Esophagus squamous epithelium (tissue), 5 donors: ENCODE measurements around the gene ZMYND8. TPM values are rescaled to one million over a fixed set of nuclear protein-coding genes. Genes with fewer than 3 reads are reported as not detected.

Experiments used
- DNase-seq: peaks from one replicate; lab custom pipeline; 2025; lab: John Stamatoyannopoulos, UW
- H3K27ac ChIP-seq, 4 donors: fragments of 200-600 bp; sonication (generic); one replicate each; pipeline ENCODE4 v1.5.1; 2016 to 2019; ENCODE audit warnings: mild to moderate bottlenecking in 1 of 4
- H3K27me3 ChIP-seq, 4 donors: fragments of 200-600 bp; sonication (generic); 1 replicate in 3 of 4; 2 replicates in 1 of 4; pipeline versions ENCODE4 v1.5.1 to v1.6.0; 2017 to 2021; ENCODE audit warnings: antibody characterized with exemption in 1 of 4
- H3K36me3 ChIP-seq, 3 donors: fragments of 200-600 bp; sonication (generic); one replicate each; pipeline ENCODE4 v1.5.1; 2016 to 2019
- H3K4me1 ChIP-seq, 3 donors: fragments of 200-600 bp; sonication (generic); one replicate each; pipeline ENCODE4 v1.5.1; 2017 to 2019
- H3K4me3 ChIP-seq, 4 donors: fragments of 200-600 bp; sonication (generic); 1 replicate in 3 of 4; 2 replicates in 1 of 4; pipeline ENCODE4 v1.5.1; 2016 to 2019; ENCODE audit warnings: mild to moderate bottlenecking in 2 of 4, moderate library complexity in 1 of 4
- H3K9me3 ChIP-seq, 3 donors: fragments of 200-600 bp; sonication (generic); one replicate each; pipeline ENCODE4 v1.5.1; 2016 to 2019
- POLR2A ChIP-seq, 4 donors: fragments of 450-650 bp; IDR thresholded peaks; one replicate each; pipeline ENCODE4 v1.6.1; 2017; ENCODE audit warnings: antibody characterized with exemption in 4 of 4, mild to moderate bottlenecking in 4 of 4, moderate library complexity in 3 of 4
- WGBS, 2 donors: methylation state at CpG; one replicate each; pipeline ENCODE4 v1.1.5; 2018; 5-methylcytosine and 5-hydroxymethylcytosine counted together
- intact Hi-C: fragments of 100-400 bp; cut with DNase I; formaldehyde crosslinking; loops from one replicate; pipeline ENCODE4 v1.15.0; 2022
- total RNA-seq, 4 donors: library from RNA; depleted of rRNA; stranded (reverse); fragments of >200 nt; gene quantifications; one replicate each; pipeline ENCODE4 v1.1.0, GENCODE V29; 2016
- TF ChIP-seq, protein P1 (sequence below), 6 experiments: fragments of 450-650 bp in 4 of 6; fragments of 200-600 bp in 2 of 6; sonication (generic) in 2 of 6; IDR thresholded peaks; one replicate each; pipeline ENCODE4 v1.5.1; 2016 to 2019; ENCODE audit warnings: antibody characterized with exemption in 6 of 6, mild to moderate bottlenecking in 4 of 6, moderate library complexity in 4 of 6
- donor health status: DM: yes; HTN: yes; CAD: no.

The ZMYND8 gene
- total RNA-seq, 4 donors from 2014 or later, result 21.5 to 26.3 (median 24.3) TPM

DNA sequence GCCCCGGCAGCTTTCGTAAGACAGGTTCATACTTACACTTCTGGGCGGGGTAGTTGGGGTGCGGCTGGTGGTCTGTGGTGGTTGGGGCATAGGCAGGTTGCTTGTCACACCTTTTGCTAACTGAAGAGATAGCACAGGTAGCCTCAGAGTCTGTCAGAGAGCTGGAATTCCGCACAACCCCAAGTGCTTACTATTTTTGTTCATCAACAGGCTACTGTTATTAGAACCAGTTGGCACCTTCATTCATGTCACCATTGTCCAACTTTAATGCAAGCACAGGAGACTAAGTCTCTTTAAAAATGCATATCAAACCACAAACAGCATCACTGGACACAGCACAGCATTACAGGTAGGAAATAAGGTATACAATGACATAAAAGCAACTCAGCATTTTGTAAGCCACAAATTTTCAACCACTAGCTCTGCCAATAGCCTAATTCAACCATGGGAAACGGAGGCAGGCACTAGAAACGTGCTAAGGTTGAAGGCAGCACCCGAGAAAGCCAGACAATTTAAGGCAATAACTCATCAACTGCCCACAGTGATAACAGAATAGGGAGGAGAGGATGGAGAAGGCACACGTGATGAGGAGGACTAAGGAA, 143.8 kb downstream of the ZMYND8 start:
- Histone ChIP-seq H3K27me3 (no peaks in the 10 kb centered on the region), H3K9me3 (no peaks in the 10 kb centered on the region), H3K4me3 (no peak overlapping the region), H3K36me3 (peaks cover 8 to 99% (median 41%) of the 10 kb centered on the region in 3 donors), H3K4me1 (no peaks in the 10 kb centered on the region), H3K27ac (no peak overlapping the region)
- DNase-seq, result no peak
- 85 to 86% methylated on average over 9 of the region's 9 CpGs for WGBS, 2 donors
- intact Hi-C loops, result no loop called here
- TF ChIP-seq POLR2A (IDR thresholded peaks at IDR 0.05), result no peak
- TF ChIP-seq, protein P1, sequence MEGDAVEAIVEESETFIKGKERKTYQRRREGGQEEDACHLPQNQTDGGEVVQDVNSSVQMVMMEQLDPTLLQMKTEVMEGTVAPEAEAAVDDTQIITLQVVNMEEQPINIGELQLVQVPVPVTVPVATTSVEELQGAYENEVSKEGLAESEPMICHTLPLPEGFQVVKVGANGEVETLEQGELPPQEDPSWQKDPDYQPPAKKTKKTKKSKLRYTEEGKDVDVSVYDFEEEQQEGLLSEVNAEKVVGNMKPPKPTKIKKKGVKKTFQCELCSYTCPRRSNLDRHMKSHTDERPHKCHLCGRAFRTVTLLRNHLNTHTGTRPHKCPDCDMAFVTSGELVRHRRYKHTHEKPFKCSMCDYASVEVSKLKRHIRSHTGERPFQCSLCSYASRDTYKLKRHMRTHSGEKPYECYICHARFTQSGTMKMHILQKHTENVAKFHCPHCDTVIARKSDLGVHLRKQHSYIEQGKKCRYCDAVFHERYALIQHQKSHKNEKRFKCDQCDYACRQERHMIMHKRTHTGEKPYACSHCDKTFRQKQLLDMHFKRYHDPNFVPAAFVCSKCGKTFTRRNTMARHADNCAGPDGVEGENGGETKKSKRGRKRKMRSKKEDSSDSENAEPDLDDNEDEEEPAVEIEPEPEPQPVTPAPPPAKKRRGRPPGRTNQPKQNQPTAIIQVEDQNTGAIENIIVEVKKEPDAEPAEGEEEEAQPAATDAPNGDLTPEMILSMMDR (IDR thresholded peaks at IDR 0.05), result no peak

DNA sequence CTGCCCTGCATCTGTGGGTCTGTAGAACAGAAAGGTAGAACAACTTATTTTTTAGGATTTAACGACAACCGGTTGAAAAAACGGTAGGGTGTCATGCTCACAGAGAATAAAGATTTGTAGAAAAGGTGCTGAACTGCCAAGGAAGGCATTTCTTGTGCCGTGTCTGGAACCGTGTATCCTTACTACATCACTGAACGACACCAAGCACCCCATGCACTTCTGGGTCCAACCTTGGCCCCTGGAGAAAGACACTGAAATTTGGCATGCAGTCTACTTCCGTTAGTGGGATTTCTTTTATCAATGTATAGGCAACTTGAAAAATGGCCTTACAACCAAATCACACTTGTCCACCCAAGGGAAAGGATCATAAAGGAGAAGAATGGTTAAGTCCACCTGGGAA, 145.5 kb downstream of the ZMYND8 start:
- 91 to 96% methylated on average over 6 to 7 of the region's 7 CpGs for WGBS, 2 donors
- H3K36me3 ChIP-seq, result peaks cover 8 to 82% (median 41%) of the 10 kb centered on the region in 3 donors
- intact Hi-C loops, result no loop called here
- no peaks in the 10 kb centered on the region for H3K9me3 ChIP-seq
- DNase-seq, result no peak
- H3K4me1 ChIP-seq, result peaks cover 0 to 2% (median 0%) of the 10 kb centered on the region in 3 donors
- H3K27ac ChIP-seq, result no peak overlapping the region
- H3K4me3 ChIP-seq, result no peak overlapping the region
- TF ChIP-seq, protein P1 (IDR thresholded peaks at IDR 0.05), result no peak
- TF ChIP-seq POLR2A (IDR thresholded peaks at IDR 0.05), result no peak
- H3K27me3 ChIP-seq, result no peaks in the 10 kb centered on the region

DNA sequence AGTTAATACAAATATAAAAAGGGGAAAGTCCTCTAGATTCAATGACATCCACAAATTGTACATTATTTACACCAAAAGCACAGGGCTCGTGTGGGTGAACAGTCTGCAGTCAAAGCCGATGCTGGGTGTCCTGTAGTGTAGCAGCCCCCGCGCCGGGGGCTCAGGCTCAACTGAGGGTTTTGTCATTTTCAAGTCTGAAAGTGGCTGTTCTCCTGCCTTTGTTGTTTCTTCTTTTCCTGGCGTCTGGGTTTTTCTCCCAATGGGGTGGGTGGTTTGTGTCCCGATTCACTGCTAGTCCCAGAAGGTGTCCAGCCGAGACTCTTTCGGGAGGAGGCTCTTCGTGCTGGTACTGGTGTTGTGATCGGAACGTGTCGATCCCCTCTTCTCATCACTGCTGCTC, 146.0 kb downstream of the ZMYND8 start:
- Histone ChIP-seq H3K27me3 (no peaks in the 10 kb centered on the region), H3K27ac (no peak overlapping the region), H3K36me3 (peaks cover 3 to 76% (median 35%) of the 10 kb centered on the region in 3 donors), H3K9me3 (no peaks in the 10 kb centered on the region), H3K4me3 (no peak overlapping the region), H3K4me1 (peaks cover 0 to 7% (median 0%) of the 10 kb centered on the region in 3 donors)
- TF ChIP-seq, protein P1 (IDR thresholded peaks at IDR 0.05), result no peak
- TF ChIP-seq POLR2A (IDR thresholded peaks at IDR 0.05), result no peak
- DNase-seq, result no peak
- WGBS, 2 donors, result 90 to 93% methylated on average over 13 of the region's 13 CpGs
- intact Hi-C loops, result no loop called here

DNA sequence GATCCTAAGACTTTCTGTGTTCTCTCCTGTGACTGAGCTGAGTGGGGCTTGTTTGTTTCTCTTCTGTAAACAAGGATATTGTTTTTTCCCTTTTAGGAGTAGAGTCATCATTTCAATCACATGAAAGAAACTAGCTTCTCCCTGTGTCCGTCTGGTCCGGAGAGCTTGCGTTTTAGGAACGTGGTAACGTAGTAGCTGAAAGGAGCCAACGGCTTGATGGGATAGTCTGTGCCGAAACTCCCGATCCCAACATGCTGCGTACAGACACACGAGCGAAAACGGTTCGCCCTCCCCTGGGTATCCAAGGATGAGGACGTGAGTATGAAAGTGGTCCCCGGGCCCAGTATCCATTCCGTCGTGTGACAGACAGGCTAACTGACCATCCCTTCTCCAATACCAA, 146.5 kb downstream of the ZMYND8 start:
- Histone ChIP-seq H3K9me3 (no peaks in the 10 kb centered on the region), H3K27me3 (no peaks in the 10 kb centered on the region), H3K4me3 (no peak overlapping the region), H3K36me3 (peaks cover 3 to 71% (median 31%) of the 10 kb centered on the region in 3 donors), H3K4me1 (peaks cover 0 to 12% (median under 1%) of the 10 kb centered on the region in 3 donors), H3K27ac (no peak overlapping the region)
- 93% methylated on average over 17 of the region's 17 CpGs for WGBS, 2 donors
- DNase-seq, result no peak
- TF ChIP-seq POLR2A (IDR thresholded peaks at IDR 0.05), result no peak
- TF ChIP-seq, protein P1 (IDR thresholded peaks at IDR 0.05), result no peak
- intact Hi-C loops, result no loop called here

DNA sequence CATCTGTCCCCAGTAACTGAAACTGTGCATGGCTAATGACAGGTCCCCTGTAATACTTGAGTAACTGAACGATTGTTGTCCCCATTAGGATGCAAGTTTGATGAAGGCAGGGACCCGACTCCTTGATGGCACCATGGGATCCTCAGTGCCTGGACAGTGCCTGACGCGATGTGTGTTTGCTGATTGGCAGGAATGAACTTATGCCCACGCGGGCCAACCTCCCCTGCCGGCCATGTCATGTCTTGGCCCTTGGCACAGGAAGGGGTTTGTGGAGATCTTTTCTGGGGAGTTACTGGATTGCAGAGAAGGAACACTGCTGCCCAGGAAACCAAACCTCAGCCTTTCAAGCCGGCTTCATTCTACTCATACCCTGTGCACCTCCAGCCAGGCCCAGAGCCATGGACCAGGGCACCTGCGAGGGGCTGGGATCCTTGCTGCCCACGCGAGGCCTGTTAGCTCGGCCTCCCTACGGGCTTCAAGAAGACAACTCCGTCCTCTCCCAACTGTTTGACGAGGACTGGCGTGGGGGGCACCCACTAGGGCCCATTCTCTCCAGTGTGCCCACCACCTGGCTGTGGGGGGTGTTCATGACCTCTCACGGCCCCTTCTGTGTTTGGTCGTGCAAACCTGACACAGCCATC, 147.8 kb downstream of the ZMYND8 start:
- Histone ChIP-seq H3K4me1 (peaks cover 0 to 24% (median 5%) of the 10 kb centered on the region in 3 donors), H3K9me3 (no peaks in the 10 kb centered on the region), H3K36me3 (peaks cover 3 to 58% (median 24%) of the 10 kb centered on the region in 3 donors), H3K27me3 (no peaks in the 10 kb centered on the region), H3K27ac (no peak overlapping the region), H3K4me3 (no peak overlapping the region)
- intact Hi-C loops, result no loop called here
- 82 to 91% methylated on average over 7 to 11 of the region's 18 CpGs for WGBS, 2 donors
- TF ChIP-seq POLR2A (IDR thresholded peaks at IDR 0.05), result no peak
- TF ChIP-seq, protein P1 (IDR thresholded peaks at IDR 0.05), result no peak
- DNase-seq, result no peak
